Stimulated activated CD4-positive, alpha-beta T cell treated with anti-CD3 and anti-CD28 coated beads, Interleukin-12 subunit alpha, Interleukin-12 subunit beta, amount 100 ng/mL, for 4 hours (primary cell): ENCODE data around the gene IFIT3.
A peak's percentile ranks its signal among the peaks of the same experiment; 100 is the strongest.
"Not testable (repeated sequence)": the region's sequence is repeated elsewhere in the genome, so short reads cannot be mapped to it uniquely, and the experiment has no call there.

Source experiments
- DNase-seq: peaks from one replicate; pipeline ENCODE4 v3.0.0-alpha.2; 2020

Gene IFIT3

GRCh38 chr10:89337484-89337883 lies 9.7 kb downstream of the IFIT3 start:
- DNase-seq = peak; percentile 20

- DNase-seq = no peak
Observed at GRCh38 chr10:89338713-89339112, 10.9 kb downstream of the IFIT3 start.

- DNase-seq = no peak
Observed at GRCh38 chr10:89339875-89340274, 12.1 kb downstream of the IFIT3 start.

GRCh38 chr10:89341649-89342048 lies 13.9 kb downstream of the IFIT3 start:
- DNase-seq = no peak

GRCh38 chr10:89342206-89342958 lies 14.6 kb downstream of the IFIT3 start:
- no peak for DNase-seq

- DNase-seq = no peak
Observed at GRCh38 chr10:89343089-89343767, 15.4 kb downstream of the IFIT3 start.

GRCh38 chr10:89344156-89344555 lies 16.4 kb downstream of the IFIT3 start:
- DNase-seq = no peak

GRCh38 chr10:89345367-89346000 lies 17.7 kb downstream of the IFIT3 start:
- DNase-seq = no peak

GRCh38 chr10:89346405-89347254 lies 18.8 kb downstream of the IFIT3 start:
- no peak for DNase-seq

GRCh38 chr10:89347701-89348457 lies 20.1 kb downstream of the IFIT3 start:
- DNase-seq = no peak

- DNase-seq = no peak
Observed at GRCh38 chr10:89348481-89348880, 20.7 kb downstream of the IFIT3 start.

- DNase-seq = no peak
Observed at GRCh38 chr10:89348975-89349374, 21.2 kb downstream of the IFIT3 start.

- not testable (repeated sequence) for DNase-seq
Observed at GRCh38 chr10:89350631-89351315, 23.0 kb downstream of the IFIT3 start.

GRCh38 chr10:89351412-89351779 lies 23.6 kb downstream of the IFIT3 start:
- no peak for DNase-seq

- DNase-seq = no peak
Observed at GRCh38 chr10:89351780-89352597, 24.2 kb downstream of the IFIT3 start.

- DNase-seq = no peak
Observed at GRCh38 chr10:89352802-89353201, 25.0 kb downstream of the IFIT3 start.

- no peak for DNase-seq
Observed at GRCh38 chr10:89355394-89355931, 27.7 kb downstream of the IFIT3 start.

- no peak for DNase-seq
Observed at GRCh38 chr10:89357096-89357495, 29.3 kb downstream of the IFIT3 start.

- no peak for DNase-seq
Observed at GRCh38 chr10:89357975-89358374, 30.2 kb downstream of the IFIT3 start.

- no peak for DNase-seq
Observed at GRCh38 chr10:89360157-89360556, 32.4 kb downstream of the IFIT3 start.

- DNase-seq = no peak
Observed at GRCh38 chr10:89362929-89363328, 35.1 kb downstream of the IFIT3 start.
